Measurements from ENCODE around the gene ATP5F1D. TPM values are rescaled to one million over a fixed set of nuclear protein-coding genes. Genes with fewer than 3 reads are reported as not detected.

Gene ATP5F1D
- total and polyA plus RNA-seq, 2 donors (not counting 1 experiment from before 2014, with no cell fraction given) = 150 to 166 TPM

DNA sequence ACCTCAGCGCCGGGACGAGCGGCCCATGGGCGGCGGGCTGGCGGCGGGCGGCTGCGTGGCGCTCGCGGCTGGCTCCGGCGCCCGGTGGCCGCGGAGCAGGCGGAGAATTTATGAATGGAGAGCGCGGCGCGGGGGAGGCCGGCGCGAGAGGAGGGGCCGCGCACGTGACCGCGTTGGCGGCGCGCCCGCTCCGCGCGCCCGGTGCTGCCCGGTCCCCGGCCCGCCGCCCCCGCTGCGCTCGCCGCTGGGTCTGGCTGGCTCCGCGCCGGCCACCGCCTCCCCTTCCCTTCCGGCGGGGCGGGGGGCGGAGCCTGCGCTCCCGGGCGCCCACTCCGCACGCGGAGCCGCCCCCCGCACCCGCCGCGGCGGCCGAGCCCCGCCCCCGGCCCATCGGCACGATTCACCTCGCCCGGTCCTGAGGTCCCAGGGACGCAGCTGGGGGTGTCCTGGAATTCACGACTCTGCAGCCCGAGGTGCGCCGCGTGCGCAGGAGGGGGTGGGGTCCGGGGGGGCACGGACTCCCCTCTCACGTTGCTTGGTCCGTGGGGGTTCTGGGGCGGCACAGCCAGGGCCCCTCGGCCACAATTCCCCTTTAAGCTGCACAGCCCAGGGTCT, 3.7 kb upstream of the ATP5F1D start, which contains the start of gene CBARP:
Gene CBARP, minus strand, starts transcription at position 252 of the 615 bp plus-strand sequence. CDS start 1,905 bp downstream, outside the sequence.
- intact Hi-C loops (cut with micrococcal nuclease) = no loop called here
- peak; percentile 63 for DNase-seq
- CTCF ChIA-PET = interaction anchor here (1.0 to 1.8 kb wide), 4 partner anchors 17 to 126 kb away, joined by 3 to 8 read pairs (median 4); no protein-coding TSS in a partner anchor
- peaks cover 27% of the 10 kb centered on the region for H3K4me1 Mint-ChIP-seq
- H3K27ac ChIP-seq (ENCODE audit: low read length in 2 of 2) = no peak within 1 kb of the TSS
- H3K79me2 ChIP-seq (ENCODE audit: control insufficient read depth, insufficient read depth, low read length) = peaks cover 10% of the 10 kb centered on the region
- no peaks in the 10 kb centered on the region for H3K9me3 Mint-ChIP-seq (ENCODE audit: insufficient read depth)
- peak within 1 kb of the TSS in 4 of 5 experiments; percentile 17 to 50 (median 42) for H3K4me3 ChIP-seq (ENCODE audit: control extremely low read depth in 1 of 5, extremely low read depth in 1 of 5, insufficient read depth in 1 of 5, low read depth in 2 of 5, low read length in 4 of 5)
- WGBS (ENCODE audit: insufficient coverage) = 1% methylated on average over 86 of the region's 87 CpGs
- peaks cover 8% of the 10 kb centered on the region for H3K27me3 Mint-ChIP-seq
- H4K20me1 ChIP-seq (ENCODE audit: control insufficient read depth, insufficient read depth, low read length, poor library complexity, severe bottlenecking) = peaks cover 5% of the 10 kb centered on the region
- peaks cover 30 to 43% of the 10 kb centered on the region in 2 donors for H3K4me1 ChIP-seq (ENCODE audit: control insufficient read depth in 2 of 2, insufficient read depth in 2 of 2, low read length in 2 of 2)
- peak within 1 kb of the TSS; percentile 87 for H3K4me3 Mint-ChIP-seq
- peaks cover 0 to 21% (median 7%) of the 10 kb centered on the region in 4 experiments for H3K27me3 ChIP-seq (replicated peaks in 1 of 4; ENCODE audit: control extremely low read depth in 1 of 4, control insufficient read depth in 3 of 4, insufficient read depth in 4 of 4, low read length in 3 of 4)
- H3K4me2 ChIP-seq (replicated peaks; ENCODE audit: low read depth, low read length, poor library complexity, severe bottlenecking) = peak within 1 kb of the TSS; percentile 89
- peak within 1 kb of the TSS; percentile 50 for H3K27ac Mint-ChIP-seq
- POLR2A ChIA-PET = interaction anchor here (0.6 to 1.4 kb wide), 3 partner anchors 28 to 43 kb away, joined by 3 to 11 read pairs (median 5); partner anchors contain the start of gene CIRBP
- TF ChIP-seq EZH2 (IDR thresholded peaks at IDR 0.05; ENCODE audit: borderline replicate concordance, insufficient read depth, low read depth, low read length, poor library complexity, severe bottlenecking) = no peak
- TF ChIP-seq, protein P1, sequence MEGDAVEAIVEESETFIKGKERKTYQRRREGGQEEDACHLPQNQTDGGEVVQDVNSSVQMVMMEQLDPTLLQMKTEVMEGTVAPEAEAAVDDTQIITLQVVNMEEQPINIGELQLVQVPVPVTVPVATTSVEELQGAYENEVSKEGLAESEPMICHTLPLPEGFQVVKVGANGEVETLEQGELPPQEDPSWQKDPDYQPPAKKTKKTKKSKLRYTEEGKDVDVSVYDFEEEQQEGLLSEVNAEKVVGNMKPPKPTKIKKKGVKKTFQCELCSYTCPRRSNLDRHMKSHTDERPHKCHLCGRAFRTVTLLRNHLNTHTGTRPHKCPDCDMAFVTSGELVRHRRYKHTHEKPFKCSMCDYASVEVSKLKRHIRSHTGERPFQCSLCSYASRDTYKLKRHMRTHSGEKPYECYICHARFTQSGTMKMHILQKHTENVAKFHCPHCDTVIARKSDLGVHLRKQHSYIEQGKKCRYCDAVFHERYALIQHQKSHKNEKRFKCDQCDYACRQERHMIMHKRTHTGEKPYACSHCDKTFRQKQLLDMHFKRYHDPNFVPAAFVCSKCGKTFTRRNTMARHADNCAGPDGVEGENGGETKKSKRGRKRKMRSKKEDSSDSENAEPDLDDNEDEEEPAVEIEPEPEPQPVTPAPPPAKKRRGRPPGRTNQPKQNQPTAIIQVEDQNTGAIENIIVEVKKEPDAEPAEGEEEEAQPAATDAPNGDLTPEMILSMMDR (IDR thresholded peaks at IDR 0.05) = no peak
- peak within 1 kb of the TSS; percentile 45 for H3K9ac ChIP-seq (ENCODE audit: low read length)
- no peak for ATAC-seq (ENCODE audit: low read depth)
- H3K36me3 ChIP-seq (replicated peaks in 1 of 2; ENCODE audit: control extremely low read depth in 1 of 2, control insufficient read depth in 1 of 2, extremely low read depth in 1 of 2, insufficient read depth in 2 of 2, low read length in 1 of 2) = no peaks in the 10 kb centered on the region
- peak within 1 kb of the TSS; percentile 10 for H2AFZ ChIP-seq (ENCODE audit: insufficient read depth, low read depth, low read length, poor library complexity, severe bottlenecking)
- H3K9me3 ChIP-seq (ENCODE audit: control extremely low read depth in 1 of 3, control insufficient read depth in 2 of 3, insufficient read depth in 1 of 3, low read length in 2 of 3) = no peaks in the 10 kb centered on the region
